ENCODE data around the gene IP6K2. TPM values are rescaled to one million over a fixed set of nuclear protein-coding genes. Genes with fewer than 3 reads are reported as not detected.

The IP6K2 gene
- total and polyA plus RNA-seq, 2 of the 8 experiments (the other 6 are each of a cell fraction or from before 2014, with no cell fraction given) = 95.8 to 144 TPM

DNA sequence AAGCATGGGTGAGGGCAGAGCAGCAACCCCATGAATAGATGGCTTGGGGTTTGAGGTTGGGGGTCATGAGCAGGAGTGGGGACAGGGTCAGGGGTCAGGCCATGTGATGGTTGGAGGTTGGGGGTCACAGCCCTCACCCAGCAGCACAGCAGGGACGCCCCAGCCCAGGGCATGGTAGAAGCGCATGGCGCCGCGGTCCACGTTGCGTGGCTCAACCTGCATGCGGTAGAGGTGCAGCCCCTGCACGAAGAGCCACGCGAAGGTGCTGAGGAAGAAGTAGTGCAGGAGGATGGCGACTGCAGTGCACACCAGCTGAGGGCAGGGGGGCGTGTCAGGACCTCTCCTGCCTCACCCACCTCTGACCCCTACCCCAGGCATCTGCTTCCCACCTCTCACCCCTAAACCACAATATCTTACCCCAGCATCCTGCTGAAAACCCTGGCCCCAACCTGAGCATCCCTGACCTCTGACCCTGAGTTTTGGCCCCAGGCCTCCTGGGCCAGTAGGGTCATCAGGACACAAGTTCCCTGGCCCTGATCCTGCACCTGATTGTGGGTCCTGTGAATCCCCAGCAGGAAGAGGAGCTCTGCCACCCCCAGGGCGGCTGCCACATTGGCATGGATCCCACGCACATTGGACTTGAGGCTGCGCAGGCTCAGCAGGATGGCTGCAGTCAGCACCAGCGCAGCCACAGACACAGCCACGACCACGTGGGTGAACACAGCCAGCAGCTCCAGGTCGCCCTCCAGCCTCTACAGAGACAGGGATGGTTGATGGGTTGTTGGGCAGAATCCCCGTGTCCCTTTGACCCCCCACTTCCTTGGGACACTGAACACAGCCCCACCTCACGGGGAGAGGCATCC lies 71.9 kb downstream of the IP6K2 start (continued):
- TF ChIP-seq KDM1A (IDR thresholded peaks at IDR 0.05; ENCODE audit: borderline replicate concordance, low read length) (no peak), NANOG (IDR thresholded peaks at IDR 0.05; ENCODE audit: insufficient read depth, low read depth, low read length, poor library complexity, severe bottlenecking) (no peak), RAD21 (IDR thresholded peaks at IDR 0.05 in 1 of 2, conservative IDR thresholded peaks at IDR 0.05 in 1 of 2; ENCODE audit: low read depth in 2 of 2, low read length in 2 of 2) (no peak), TAF1 (IDR thresholded peaks at IDR 0.05; ENCODE audit: low read depth, low read length) (no peak), NRF1 (IDR thresholded peaks at IDR 0.05; ENCODE audit: low read depth, low read length) (no peak), BRCA1 (IDR thresholded peaks at IDR 0.05; ENCODE audit: low read depth, low read length) (no peak), SIN3A (conservative IDR thresholded peaks at IDR 0.05 in 1 of 2, IDR thresholded peaks at IDR 0.05 in 1 of 2; ENCODE audit: low read depth in 1 of 2, low read length in 2 of 2) (no peak)
- TF ChIP-seq, protein P1, sequence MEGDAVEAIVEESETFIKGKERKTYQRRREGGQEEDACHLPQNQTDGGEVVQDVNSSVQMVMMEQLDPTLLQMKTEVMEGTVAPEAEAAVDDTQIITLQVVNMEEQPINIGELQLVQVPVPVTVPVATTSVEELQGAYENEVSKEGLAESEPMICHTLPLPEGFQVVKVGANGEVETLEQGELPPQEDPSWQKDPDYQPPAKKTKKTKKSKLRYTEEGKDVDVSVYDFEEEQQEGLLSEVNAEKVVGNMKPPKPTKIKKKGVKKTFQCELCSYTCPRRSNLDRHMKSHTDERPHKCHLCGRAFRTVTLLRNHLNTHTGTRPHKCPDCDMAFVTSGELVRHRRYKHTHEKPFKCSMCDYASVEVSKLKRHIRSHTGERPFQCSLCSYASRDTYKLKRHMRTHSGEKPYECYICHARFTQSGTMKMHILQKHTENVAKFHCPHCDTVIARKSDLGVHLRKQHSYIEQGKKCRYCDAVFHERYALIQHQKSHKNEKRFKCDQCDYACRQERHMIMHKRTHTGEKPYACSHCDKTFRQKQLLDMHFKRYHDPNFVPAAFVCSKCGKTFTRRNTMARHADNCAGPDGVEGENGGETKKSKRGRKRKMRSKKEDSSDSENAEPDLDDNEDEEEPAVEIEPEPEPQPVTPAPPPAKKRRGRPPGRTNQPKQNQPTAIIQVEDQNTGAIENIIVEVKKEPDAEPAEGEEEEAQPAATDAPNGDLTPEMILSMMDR (IDR thresholded peaks at IDR 0.05; ENCODE audit: control extremely low read depth in 1 of 3, insufficient read depth in 1 of 3, low read depth in 1 of 3, low read length in 3 of 3) = no peak
